Measurements from ENCODE around the gene SUPT6H.

The SUPT6H gene

GRCh38 chr17:28703552-28704218 lies 41.7 kb downstream of the SUPT6H start:
- DNase-seq = no peak

DNA sequence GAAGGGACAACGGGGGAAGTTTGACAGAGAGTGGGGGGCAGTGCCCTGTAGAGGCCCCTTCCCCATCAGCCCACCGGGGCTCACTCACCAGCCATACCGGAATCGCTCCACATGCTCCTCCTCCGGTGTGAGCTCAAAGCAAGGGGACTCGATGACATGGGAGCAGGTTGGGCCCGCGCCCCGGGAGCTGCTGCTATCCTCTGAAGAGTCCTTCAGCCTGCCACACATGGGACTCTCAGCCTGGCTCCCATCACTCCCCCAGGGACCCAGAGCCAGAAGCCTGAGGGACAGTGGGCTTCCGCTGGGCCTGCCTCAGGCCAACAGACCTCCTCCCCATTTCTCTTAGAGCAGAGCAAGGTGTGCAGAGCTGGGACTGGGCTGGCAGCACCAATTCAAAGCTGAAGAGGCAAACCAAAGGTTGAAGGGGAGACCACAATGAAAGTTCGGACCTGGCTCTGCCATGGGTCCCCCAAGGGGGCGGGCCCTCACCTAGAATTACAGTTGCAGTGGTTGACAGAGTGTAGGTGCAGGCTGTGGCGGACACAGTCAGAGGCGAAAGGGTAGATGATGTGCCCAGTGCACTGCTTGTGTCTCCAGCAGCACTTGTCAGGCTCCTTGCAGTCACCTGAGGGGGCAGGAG lies 42.3 kb downstream of the SUPT6H start:
- no peak for DNase-seq

GRCh38 chr17:28705074-28705659 lies 43.2 kb downstream of the SUPT6H start:
- DNase-seq = no peak

- no peak for DNase-seq
Observed at GRCh38 chr17:28705728-28706334, 43.8 kb downstream of the SUPT6H start.

GRCh38 chr17:28706471-28707338 lies 44.7 kb downstream of the SUPT6H start:
- no peak for DNase-seq

- no peak for DNase-seq
Observed at GRCh38 chr17:28707339-28707720, 45.3 kb downstream of the SUPT6H start.

DNA sequence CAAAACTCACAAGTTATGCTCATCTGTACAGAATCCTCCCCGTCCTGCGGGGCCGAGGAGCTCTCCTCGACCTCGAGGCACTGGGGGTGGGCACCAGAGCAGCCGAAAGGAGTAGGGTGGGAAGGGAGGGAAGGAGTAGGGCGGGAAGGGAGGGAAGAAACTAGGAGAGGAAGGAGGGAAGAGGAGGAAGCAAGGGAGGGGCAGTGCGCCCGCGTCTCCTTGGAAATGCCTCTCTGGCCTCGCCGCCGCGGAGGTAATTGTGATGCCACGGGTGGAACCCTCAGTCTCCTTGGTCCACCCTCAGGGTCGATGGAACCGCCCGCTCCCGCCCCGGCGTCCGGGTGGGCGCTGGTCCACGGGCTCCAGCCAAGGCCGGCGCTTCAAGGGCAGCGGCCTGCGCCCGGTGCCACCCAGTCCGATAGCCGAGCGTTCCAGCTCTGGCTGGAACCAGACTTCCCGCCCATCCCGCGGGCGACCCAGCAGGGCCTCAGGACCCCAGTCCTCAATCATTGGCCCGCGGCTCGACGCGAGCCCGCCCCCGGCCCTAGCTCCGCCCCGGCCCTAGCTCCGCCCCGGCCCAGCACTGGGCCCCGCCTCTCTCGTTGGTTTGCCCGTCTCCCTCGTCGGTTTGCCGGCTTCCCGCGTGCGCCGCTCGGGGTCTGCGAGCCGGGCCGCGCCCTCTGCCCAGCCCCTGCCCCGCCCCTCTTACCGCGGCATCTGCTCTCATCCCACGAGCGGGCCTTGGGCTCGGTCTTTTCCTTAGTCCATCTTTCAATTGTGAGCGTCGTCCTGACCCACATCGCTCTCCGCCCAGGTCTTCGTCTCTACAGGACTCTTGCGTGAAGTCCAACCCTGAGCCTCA lies 49.1 kb downstream of the SUPT6H start:
- peak; percentile 57 to 89 (median 78) for DNase-seq

DNA sequence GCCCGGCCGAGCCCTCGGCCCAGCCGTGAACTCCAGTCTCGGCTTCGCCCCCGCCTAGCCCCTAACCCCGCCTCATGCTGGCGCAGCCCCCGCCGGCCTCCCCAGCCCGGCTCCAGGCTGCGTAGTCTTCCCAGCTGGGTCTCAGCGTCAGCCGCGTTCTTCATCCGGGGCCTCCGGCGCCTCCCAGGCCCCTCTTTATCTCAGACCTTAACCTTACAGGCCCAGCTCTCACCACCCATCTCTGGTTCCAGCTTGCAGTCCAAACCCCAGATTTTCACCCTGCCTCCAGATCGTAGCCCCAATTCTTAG lies 49.7 kb downstream of the SUPT6H start, which contains the start of gene PROCA1:
Gene PROCA1 (minus strand): TSS at position 166 of the 309 bp plus-strand sequence. CDS start 228 bp downstream, outside the sequence.
- DNase-seq = peak in 1 of 4 experiments; percentile 50

- DNase-seq = peak in 3 of 4 experiments; percentile 27 to 41 (median 28)
Observed at GRCh38 chr17:28712032-28712704, 50.2 kb downstream of the SUPT6H start.

DNA sequence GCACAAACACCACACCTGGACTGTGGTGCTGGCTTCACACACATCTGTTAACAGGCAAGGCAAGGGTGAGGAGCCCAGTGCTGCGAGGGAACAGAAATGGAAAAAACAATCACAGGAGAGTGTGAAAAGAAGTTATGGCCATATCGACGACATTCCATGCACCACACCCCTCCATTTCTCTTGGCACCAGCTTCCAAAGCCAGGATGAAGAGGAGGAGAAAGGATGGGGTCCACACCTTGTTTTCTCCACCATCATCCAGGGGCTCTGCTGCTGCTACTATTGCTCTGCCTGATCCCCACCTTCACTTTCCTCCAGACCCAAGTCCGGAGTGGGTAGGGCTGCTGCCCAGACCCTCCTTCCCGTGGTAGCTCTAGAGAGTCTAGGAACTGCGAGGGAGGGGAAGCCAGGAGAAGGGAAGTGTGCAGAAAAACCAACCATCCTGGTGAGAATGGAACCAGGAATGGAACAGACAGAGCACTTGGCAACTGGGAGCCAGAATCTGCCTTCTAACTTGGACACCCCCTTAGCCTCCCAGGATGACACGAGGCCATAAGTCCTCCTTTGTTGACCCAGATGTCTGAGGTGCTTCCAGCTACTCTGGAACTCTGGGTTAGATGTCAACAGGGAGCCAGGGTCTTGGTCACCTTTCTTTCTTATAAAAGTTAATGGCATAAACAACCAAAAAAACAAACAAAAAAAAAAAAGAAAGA lies 50.9 kb downstream of the SUPT6H start:
- no peak for DNase-seq

- DNase-seq = no peak
Observed at GRCh38 chr17:28714281-28714680, 52.3 kb downstream of the SUPT6H start.

- no peak for DNase-seq
Observed at GRCh38 chr17:28715217-28715616, 53.2 kb downstream of the SUPT6H start.

- DNase-seq = no peak
Observed at GRCh38 chr17:28716740-28717577, 55.0 kb downstream of the SUPT6H start.

DNA sequence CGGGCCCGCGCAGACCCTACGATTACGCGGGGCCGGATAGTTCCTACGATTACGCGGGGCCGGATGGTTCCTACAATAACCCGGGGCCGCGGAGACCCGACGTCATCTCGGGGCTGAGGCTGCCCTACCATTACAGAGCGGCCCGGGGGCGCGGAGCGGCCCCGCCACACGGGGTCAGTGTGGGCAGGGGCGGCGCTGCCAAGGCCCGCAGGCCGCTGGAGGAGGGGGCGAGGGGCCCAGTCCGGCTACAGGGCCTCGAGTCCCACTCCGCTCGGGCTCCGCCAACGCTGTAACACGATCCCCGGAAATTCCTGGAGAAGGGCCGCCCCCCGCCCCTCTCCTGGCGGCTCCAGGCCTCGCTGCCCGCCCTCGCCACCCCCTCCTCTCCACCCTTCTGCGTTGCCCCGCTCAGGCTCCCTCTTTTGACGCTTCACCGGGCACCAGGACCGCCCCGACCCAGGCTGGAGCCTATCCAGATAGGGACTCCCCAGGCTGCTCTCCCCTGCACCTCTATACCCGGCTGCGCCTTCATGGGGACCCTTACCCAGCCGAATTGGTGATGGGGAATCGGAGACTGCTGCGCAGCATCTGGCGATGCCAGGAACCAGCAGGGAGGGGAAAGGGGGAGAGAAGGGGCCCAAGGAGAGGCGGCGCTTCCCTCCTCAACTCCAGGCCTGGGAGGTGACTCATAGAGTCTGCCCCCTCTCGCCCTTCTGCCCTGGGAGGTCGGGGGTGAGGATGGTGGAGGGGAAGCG lies 55.8 kb downstream of the SUPT6H start, which contains the start of gene RAB34:
Gene RAB34 (minus strand): TSS at position 291 of the 755 bp plus-strand sequence. CDS start 602 bp downstream, outside the sequence.
- peak in 1 of 4 experiments; percentile 14 for DNase-seq

GRCh38 chr17:28718333-28719020 lies 56.5 kb downstream of the SUPT6H start:
- DNase-seq = no peak

DNA sequence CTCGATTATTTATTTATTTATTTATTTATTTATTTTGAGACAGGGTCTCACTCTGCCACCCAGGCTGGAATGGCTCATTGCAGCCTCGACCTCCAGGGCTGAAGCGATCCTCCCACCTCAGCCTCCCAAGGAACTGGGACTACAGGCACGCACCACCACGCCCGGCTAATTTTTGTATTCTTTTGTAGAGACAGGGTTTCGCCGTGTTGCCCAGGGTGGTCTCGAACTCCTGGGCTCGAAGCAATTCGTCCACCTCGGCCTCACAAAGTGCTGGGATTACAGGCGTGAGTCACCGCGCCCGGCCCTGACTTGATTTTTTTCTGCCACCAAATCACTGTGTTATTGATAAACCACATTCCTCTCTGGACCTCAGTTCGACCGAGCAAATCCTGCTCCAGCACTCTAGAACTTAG lies 57.0 kb downstream of the SUPT6H start:
- no peak for DNase-seq

DNA sequence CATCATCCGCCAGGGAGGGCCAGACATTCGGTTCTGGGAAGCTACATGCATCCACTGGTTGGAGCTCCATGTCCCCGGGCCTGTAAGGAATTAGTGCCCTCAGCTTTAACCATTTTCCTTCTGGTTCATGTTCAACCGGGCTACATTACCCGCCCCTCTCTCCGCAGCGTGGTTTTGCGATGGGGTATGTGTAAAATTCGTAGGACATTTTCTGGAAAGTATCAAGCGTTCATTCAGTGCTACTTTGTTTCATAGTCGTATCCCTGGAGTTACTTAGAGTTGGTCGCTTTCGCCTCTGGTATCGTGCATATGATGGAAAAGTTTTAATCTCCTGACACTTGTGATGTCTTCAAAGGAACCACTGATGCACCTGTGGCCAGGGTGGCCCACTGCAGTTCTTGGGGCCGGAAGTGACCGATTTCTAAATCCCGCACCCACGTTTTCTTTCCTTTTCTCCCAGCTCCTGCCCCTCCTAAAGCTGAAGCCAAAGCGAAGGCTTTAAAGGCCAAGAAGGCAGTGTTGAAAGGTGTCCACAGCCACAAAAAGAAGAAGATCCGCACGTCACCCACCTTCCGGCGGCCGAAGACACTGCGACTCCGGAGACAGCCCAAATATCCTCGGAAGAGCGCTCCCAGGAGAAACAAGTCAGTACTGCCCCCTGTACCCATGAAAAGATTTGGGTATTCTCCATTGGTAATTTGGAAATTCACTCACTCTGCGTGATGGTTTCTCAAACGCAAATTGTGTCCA lies 58.4 kb downstream of the SUPT6H start:
- DNase-seq = no peak

Measured in activated naive CD4-positive, alpha-beta T cell (primary cell).